GM10266 (cell line): Measurements from ENCODE around the gene HORMAD2.
"Not testable (repeated sequence)": the region's sequence is repeated elsewhere in the genome, so short reads cannot be mapped to it uniquely, and the experiment has no call there.

Experiments used
- DNase-seq: peaks from one replicate; pipeline ENCODE4 v3.0.0; 2012; ENCODE audit errors: extremely low spot score
- TF ChIP-seq, protein P1 (sequence below): IDR thresholded peaks from 2 replicates; pipeline ENCODE4 v1.5.1; 2012; ENCODE audit warnings: mild to moderate bottlenecking, low read depth; ENCODE audit not compliant: control insufficient read depth, insufficient read depth; ENCODE audit errors: missing control alignments

The HORMAD2 gene

DNA sequence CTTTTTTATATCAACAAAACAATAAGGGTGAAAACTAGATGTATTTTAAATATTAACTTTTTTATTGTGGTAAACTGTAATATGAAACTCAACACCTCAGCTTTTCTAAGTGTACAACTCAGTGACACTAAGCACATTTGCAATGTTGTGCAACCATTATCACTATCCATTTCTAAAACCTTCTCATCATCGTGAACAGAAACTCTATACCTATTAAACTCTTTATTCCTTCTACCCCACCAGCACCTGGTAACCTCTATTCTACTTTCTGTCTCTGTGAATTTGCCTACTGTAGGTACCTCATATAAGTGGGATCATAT, 9.4 kb downstream of the HORMAD2 start:
- no peak for DNase-seq
- TF ChIP-seq, protein P1, sequence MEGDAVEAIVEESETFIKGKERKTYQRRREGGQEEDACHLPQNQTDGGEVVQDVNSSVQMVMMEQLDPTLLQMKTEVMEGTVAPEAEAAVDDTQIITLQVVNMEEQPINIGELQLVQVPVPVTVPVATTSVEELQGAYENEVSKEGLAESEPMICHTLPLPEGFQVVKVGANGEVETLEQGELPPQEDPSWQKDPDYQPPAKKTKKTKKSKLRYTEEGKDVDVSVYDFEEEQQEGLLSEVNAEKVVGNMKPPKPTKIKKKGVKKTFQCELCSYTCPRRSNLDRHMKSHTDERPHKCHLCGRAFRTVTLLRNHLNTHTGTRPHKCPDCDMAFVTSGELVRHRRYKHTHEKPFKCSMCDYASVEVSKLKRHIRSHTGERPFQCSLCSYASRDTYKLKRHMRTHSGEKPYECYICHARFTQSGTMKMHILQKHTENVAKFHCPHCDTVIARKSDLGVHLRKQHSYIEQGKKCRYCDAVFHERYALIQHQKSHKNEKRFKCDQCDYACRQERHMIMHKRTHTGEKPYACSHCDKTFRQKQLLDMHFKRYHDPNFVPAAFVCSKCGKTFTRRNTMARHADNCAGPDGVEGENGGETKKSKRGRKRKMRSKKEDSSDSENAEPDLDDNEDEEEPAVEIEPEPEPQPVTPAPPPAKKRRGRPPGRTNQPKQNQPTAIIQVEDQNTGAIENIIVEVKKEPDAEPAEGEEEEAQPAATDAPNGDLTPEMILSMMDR = no peak

DNA sequence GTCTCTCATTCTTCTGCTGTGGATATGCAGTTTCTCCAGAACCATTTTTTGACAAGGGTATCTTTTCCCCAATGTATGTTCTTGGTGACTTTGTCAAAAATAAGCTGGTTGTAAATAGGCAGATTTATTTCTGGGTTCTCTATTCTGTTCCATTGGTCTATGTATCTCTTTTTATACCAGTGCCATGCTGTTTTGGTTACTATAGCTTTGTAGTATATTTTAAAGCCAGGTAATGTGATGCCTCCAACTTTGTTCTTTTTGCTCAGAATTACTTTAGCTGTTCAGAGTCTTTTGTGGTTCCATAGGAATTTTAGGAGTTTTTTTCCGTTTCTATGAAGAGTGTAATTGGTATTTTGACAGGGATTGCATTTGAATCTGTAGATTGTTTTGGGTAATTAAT, 12.4 kb downstream of the HORMAD2 start:
- TF ChIP-seq, protein P1 = no peak
- no peak for DNase-seq

DNA sequence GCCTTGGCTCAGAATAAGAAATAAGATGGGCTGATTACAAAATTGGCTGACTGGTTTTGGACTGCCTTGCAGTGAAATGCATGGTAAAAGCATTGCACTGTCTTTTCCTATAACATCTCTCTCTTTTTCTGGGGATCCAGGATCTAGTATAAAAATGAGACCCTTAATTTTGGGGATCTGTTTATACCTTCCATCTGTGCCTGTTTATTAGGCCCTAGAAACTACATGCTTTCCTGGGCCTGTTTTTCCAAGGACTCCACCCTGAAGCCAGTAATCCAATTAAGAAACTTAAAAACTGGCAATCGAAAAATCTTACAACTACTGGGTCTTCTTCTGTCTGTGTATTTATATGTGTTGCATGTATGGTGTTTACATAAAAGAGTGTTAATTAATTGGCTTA, 14.5 kb downstream of the HORMAD2 start:
- DNase-seq = no peak
- TF ChIP-seq, protein P1 = no peak

DNA sequence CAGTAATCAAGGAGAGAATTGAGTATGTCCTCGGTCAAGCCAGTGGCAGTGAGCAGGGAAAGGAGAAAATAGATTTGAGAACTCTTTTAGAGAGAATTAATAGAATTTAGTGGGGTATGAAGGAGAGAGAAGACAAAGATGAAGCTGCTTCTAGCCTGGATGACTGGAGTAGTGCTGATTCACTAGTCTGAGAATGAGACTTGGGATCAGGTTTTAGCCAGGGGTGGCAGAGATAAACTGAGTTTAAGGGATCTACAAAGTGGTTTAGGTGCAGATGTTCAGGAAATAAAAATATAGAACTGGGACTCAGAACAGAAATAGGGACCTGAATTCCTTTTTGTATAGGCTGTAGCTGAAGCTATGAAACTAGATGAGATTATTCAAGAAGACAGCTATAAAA, 17.6 kb downstream of the HORMAD2 start:
- TF ChIP-seq, protein P1 = no peak

DNA sequence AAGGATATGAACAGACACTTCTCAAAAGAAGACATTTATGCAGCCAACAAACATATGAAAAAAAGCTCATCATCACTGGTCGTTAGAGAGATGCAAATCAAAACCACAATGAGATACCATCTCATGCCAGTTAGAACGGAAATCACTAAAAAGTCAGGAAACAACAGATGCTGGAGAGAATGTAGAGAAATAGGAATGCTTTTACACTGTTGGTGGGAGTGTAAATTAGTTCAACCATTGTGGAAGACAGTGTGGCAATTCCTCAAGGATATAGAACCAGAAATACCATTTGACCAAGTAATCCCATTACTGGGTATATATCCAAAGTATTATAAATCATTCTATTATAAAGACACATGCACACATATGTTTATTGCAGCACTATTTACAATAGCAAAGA, 20.5 kb downstream of the HORMAD2 start:
- not testable (repeated sequence) for DNase-seq

More for the DNA sequence above, 17.6 kb downstream of the HORMAD2 start:
- no peak for DNase-seq

GRCh38 chr22:30104501-30105156, 24.4 kb downstream of the HORMAD2 start:
- TF ChIP-seq, protein P1 = no peak

GRCh38 chr22:30105483-30105882, 25.2 kb downstream of the HORMAD2 start:
- no peak for DNase-seq
- TF ChIP-seq, protein P1 = no peak

More at GRCh38 chr22:30104501-30105156, 24.4 kb downstream of the HORMAD2 start:
- no peak for DNase-seq

GRCh38 chr22:30113494-30113893, 33.2 kb downstream of the HORMAD2 start:
- DNase-seq = no peak
- TF ChIP-seq, protein P1 = no peak
